Neural cell (in vitro differentiated cells): ENCODE measurements around the gene TENT4B.

Experiments used
- EP300 ChIP-seq: fragments of 450-650 bp; conservative IDR thresholded peaks from 2 replicates; pipeline ENCODE4 v1.6.1; 2014; ENCODE audit warnings: antibody characterized with exemption, mild to moderate bottlenecking, moderate library complexity; ENCODE audit not compliant: poor library complexity, severe bottlenecking
- RAD21 ChIP-seq: fragments of 450-650 bp; conservative IDR thresholded peaks from 2 replicates; pipeline ENCODE4 v1.6.1; 2014; ENCODE audit warnings: antibody characterized with exemption, mild to moderate bottlenecking, moderate library complexity
- TF ChIP-seq, protein P1 (sequence below): fragments of 450-650 bp; IDR thresholded peaks from 2 replicates; pipeline ENCODE4 v1.5.1; 2014; ENCODE audit warnings: antibody characterized with exemption, mild to moderate bottlenecking, moderate library complexity; ENCODE audit not compliant: poor library complexity, severe bottlenecking

DNA sequence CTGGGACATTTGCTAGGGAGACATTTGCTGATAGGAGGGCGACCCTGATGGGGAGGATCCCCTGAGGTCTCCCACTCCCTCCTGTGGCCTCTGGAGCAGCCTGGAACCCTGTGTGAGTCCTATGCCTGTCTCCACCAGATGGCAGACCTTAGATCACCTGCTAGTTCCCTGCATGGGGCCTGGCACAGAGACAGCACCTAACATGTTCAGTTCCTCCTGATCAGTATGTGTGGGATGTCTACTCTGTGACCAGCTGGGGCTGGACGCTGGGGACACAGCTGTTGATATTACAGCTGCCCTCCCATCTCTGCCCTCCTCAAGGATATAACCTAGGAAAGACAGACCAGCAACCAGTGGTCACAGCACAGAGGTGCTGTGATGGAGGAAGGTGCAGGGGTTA is 112.2 kb downstream of the TENT4B start:
- TF ChIP-seq RAD21 (no peak), EP300 (no peak)
- TF ChIP-seq, protein P1, sequence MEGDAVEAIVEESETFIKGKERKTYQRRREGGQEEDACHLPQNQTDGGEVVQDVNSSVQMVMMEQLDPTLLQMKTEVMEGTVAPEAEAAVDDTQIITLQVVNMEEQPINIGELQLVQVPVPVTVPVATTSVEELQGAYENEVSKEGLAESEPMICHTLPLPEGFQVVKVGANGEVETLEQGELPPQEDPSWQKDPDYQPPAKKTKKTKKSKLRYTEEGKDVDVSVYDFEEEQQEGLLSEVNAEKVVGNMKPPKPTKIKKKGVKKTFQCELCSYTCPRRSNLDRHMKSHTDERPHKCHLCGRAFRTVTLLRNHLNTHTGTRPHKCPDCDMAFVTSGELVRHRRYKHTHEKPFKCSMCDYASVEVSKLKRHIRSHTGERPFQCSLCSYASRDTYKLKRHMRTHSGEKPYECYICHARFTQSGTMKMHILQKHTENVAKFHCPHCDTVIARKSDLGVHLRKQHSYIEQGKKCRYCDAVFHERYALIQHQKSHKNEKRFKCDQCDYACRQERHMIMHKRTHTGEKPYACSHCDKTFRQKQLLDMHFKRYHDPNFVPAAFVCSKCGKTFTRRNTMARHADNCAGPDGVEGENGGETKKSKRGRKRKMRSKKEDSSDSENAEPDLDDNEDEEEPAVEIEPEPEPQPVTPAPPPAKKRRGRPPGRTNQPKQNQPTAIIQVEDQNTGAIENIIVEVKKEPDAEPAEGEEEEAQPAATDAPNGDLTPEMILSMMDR, result no peak
